Measurements from ENCODE around the gene IQSEC3. TPM values are rescaled to one million over a fixed set of nuclear protein-coding genes. Genes with fewer than 3 reads are reported as not detected.
"Not testable (repeated sequence)": the region's sequence is repeated elsewhere in the genome, so short reads cannot be mapped to it uniquely, and the experiment has no call there.

Gene IQSEC3
- polyA plus RNA-seq, 1 donor from 2014 or later: not detected

DNA sequence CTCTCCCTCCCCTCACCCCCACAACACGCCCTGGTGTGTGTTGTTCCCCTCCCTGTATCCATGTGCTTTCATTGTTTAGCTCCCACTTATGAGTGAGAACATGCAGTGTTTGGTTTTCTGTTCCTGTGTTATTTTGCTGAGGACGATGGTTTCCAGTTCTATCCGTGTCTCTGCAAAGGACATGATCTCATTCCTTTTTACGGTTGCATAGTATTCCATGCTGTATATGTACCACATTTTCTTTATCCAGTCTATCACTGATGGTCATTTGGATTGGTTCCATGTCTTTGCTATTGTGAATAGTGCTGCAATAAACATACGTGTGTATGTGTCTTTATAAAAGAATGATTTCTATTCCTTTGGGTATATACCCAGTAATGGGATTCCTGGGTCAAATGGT is 20.0 kb upstream of the IQSEC3 start:
- H3K4me1 Mint-ChIP-seq, H3K4me3 Mint-ChIP-seq, H3K9me3 Mint-ChIP-seq, H3K36me3 Mint-ChIP-seq, H3K27me3 Mint-ChIP-seq: not testable (repeated sequence)
- H3K27ac Mint-ChIP-seq: peak overlapping the region in 1 of 3 donors; percentile 89

DNA sequence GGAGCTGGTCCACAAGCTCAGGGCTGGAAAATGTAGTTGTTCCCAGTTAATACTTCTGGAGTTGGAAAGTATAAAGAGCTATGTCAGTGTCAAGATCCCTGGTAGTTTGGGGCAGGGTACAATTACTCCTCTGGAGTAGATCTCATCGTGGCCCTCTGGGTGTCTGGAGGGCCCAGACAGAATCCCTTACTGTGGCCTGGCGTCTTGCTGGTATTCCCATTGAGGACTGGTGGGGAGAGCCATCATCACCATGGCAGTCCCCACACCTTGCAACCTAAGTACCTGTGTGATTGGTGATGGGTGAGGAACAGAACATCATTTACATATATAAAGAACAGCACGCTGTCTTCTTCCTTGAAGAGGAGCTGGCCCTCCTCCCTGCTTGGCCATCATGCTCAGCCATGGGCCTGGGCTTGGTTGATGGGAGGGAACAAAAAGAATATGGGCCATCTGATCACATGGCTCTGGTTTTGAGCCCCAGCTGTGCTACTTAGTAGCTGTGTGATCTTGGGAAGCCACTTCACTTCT is 18.8 kb upstream of the IQSEC3 start:
- peaks cover 13% of the 10 kb centered on the region for H3K27me3 Mint-ChIP-seq
- H3K27ac Mint-ChIP-seq, H3K4me1 Mint-ChIP-seq, H3K4me3 Mint-ChIP-seq, H3K9me3 Mint-ChIP-seq, H3K36me3 Mint-ChIP-seq: not testable (repeated sequence)

DNA sequence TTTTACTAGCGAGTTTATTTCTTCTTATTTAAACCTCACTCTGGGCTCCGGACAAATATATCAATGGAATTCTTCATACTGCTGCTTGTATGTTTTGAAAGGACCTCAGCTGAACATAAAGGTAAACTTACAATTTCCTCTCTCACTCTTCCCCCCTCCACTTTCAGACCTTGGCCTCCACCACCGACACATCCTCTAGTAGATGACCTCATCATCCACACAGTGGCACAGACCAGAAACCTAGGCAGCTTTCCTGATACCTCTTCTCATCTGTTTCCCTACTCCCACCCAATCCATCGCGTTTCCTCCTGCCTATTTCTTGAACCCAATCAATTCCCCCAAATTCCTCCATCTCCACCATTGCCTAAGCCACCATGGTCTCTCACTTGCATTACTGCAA is 17.4 kb upstream of the IQSEC3 start:
- H3K9me3 Mint-ChIP-seq, H3K4me1 Mint-ChIP-seq, H3K4me3 Mint-ChIP-seq, H3K27ac Mint-ChIP-seq, H3K36me3 Mint-ChIP-seq: not testable (repeated sequence)
- peaks cover 24% of the 10 kb centered on the region for H3K27me3 Mint-ChIP-seq

DNA sequence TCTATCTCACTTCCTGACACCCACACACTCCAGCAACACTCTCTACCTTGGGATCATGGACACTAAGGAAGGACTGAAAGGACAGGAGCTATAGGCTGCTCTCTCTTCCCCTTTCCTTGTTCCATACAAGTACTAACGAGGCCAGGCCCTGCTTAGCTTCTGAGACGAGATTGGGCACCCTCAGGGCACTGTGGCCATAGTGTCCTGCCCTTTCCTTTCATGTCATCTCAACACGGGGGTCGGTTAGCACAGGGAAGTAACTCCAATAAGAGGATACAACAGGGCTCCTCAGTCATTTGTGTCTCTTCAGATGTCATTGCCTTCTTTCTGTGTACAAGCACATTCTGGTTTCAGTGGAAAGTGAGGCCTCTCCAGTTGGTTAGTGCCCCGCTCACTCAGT is 15.5 kb upstream of the IQSEC3 start:
- H3K4me3 Mint-ChIP-seq, H3K4me1 Mint-ChIP-seq, H3K9me3 Mint-ChIP-seq, H3K36me3 Mint-ChIP-seq, H3K27ac Mint-ChIP-seq: not testable (repeated sequence)
- H3K27me3 Mint-ChIP-seq: peaks cover 34% of the 10 kb centered on the region

DNA sequence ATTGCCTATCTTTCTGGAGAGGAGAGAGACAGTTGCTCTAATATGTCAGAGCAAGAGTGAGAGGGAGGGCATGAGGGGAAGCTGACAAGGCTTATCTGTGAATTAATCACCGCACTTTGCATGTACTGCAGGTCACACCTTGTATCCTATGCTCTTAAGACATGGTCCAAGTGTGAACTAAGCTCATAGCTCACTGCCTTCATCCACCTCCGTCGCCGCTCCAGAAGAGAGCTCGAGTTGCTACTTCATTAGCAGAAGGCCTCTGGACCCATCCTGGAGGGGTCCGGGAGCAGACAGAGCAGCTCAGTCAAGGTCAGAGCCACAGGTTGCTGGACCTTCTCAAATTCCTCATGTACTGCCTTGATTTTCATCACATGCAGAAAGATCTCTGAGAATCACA is 14.6 kb upstream of the IQSEC3 start:
- H3K9me3 Mint-ChIP-seq, H3K4me1 Mint-ChIP-seq, H3K36me3 Mint-ChIP-seq, H3K27ac Mint-ChIP-seq, H3K4me3 Mint-ChIP-seq: not testable (repeated sequence)
- peaks cover 40% of the 10 kb centered on the region for H3K27me3 Mint-ChIP-seq

DNA sequence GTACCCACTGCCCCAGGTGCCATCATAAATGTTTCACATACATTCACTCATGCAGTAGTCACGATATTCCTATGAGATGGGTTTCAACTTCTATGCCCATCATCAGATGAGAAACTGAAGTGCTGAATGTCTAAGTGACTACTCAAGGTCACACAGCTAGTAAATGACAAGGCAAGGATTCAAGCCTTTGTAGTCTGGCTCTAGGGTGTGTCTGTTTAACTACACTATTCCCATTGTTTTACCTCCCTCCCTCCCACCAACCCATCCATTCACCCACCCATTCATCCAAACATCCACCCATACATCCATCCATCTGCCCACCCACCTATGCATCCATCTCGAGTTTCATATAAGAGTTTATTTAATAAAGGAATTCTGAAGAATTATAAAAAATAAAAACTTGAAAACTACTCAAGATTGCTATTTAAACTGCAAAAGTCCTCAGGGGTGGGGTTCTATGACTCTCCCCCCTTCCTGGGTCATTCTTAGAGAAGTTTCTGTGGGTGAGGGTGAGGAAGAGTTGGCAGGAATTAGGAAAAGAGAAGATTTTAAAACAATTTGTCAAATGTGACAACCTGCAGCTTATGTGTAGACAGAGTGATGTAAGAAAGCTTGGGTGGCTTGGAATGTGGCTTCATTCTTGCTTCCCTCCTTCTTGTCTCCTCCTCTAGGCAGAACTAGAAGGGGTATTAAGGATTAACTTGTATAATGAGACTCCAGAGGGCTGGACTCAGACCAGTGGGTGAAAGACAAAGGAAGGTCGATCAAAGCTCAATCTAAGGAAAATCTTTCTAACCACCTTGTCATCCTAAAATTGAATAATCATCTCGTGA is 13.4 kb upstream of the IQSEC3 start:
- Mint-ChIP-seq H3K27me3 (peaks cover 50% of the 10 kb centered on the region), H3K9me3 (peaks cover 0 to 10% (median 8%) of the 10 kb centered on the region in 3 donors)
- not testable (repeated sequence) for H3K4me1 Mint-ChIP-seq, H3K36me3 Mint-ChIP-seq, H3K4me3 Mint-ChIP-seq, H3K27ac Mint-ChIP-seq

DNA sequence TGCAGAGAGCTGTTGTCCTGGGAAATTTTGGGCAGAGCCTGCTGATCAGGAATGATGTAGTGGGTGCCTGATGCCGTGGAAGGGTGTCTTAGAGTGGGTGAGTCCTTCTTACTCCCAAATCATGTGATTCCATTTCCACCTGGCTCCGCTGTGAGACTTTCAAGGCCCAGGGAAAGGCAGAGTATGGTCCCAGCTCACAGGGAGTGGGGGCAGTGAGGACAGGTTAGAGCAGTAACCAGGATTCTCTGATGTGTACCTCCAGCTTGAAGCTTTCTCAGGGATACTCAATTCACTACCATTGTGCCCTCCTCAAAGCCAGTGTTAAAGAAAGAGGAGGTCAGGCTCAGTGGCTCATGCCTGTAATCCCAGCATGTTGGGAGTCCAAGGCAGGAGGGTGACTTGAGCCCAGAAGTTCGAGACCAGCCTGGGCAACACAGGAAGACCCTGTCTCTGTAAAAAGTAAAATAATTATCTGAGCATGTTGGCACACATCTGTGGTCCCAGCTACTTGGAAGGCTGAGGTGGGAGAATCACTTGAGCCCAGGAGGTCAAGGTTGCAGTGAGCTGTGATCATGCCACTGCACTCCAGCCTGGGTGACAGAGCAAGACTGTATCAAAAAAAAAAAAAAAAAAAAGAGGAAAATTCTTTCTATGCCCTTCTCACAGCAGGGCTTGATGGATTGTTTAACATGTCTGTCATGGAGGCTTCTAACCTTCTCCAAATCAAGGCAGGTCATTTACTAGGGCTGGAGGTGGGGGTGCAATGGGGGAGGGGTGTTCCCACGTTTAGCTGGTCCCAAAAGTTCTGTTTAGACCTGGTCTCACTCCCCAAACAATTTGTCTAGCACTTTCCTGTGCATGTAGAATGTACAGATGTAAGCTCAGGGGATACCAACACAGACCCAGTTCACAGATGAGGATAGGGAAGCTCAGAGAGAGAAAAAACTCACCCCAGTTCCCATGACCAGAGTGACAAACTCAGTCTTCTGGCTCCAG is 12.5 kb upstream of the IQSEC3 start:
- H3K4me1 Mint-ChIP-seq: no peaks in the 10 kb centered on the region
- peaks cover 2% of the 10 kb centered on the region for H3K36me3 Mint-ChIP-seq
- peaks cover 56% of the 10 kb centered on the region for H3K27me3 Mint-ChIP-seq

DNA sequence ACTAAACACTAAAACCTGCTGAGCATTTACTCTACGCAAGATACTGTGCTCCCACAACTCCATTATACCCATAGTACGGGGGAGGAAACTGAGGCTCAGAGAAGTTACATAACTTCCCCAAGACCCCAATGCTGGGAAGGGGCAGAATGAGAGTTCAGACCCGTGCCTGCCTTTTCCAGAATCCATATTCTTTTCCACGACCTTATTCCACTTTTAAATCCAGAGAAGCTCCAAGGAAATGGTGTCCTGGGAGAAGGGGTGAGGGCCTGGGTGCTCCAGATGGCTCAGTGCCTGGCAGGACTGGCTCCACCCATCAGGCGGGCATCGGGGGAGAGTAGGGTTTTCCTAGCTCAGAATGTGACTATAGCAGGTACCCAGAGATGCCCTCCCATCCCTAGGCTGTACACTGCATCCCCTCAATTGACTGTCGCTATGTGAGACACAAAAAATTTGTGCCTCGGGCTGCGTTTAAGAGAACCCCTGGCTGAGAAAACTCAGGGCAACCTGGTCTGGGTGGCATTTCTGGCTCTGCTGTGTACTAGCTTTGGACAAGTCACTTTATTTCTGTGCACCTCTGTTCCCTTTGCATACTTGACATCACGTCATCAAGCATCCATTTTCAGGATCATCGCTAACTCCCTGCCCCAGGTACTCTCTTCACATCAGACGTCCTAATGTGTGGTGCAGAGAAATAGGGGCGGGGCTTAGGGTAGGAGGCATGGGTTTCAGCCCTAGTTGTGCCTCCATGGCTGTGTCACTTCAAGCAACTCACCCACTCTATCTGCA is 11.6 kb upstream of the IQSEC3 start:
- Mint-ChIP-seq H3K27me3 (peaks cover 53% of the 10 kb centered on the region), H3K27ac (no peak overlapping the region), H3K9me3 (peaks cover 9 to 27% (median 18%) of the 10 kb centered on the region in 3 donors), H3K4me3 (no peak overlapping the region), H3K4me1 (no peaks in the 10 kb centered on the region), H3K36me3 (peaks cover 2% of the 10 kb centered on the region)

More for the DNA sequence above, 12.5 kb upstream of the IQSEC3 start:
- Mint-ChIP-seq H3K27ac (no peak overlapping the region), H3K4me3 (no peak overlapping the region), H3K9me3 (peaks cover 6 to 19% (median 16%) of the 10 kb centered on the region in 3 donors)

DNA sequence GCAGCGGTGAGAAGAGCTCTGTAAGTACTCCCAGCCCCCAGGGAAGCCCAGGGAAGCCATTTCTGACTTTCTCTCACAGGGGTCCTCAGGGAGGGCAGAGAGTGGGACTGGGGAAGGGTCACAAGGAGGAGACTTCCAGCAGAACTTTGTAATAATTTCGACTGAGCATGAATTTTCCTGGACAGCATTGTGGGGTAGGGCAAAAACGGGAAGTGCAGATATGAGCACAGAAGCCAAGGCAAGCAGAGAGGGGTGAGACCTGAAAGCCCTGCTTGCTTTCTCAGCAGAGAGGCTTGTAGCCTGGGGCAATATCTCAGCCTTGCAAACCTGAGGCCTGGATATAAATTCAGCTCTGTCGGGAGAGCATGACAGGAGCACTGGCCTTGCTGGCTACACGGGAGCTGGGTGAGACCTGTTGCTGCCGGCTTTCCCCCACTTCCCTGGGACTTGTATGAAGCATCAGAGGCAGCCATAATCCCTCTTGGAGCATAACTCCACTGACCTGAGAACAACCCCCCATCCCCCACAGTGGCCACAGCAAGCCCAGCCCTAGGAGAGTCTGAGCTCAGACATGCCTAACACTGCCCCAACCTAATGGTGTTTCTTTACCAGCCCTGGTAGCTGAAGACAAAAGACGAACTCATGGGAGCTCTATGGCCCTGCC is 9.8 kb upstream of the IQSEC3 start:
- Mint-ChIP-seq H3K27ac (no peak overlapping the region), H3K4me3 (no peak overlapping the region), H3K4me1 (no peaks in the 10 kb centered on the region), H3K36me3 (peaks cover 2% of the 10 kb centered on the region), H3K9me3 (peaks cover 12 to 32% (median 21%) of the 10 kb centered on the region in 3 donors), H3K27me3 (peaks cover 60% of the 10 kb centered on the region)

DNA sequence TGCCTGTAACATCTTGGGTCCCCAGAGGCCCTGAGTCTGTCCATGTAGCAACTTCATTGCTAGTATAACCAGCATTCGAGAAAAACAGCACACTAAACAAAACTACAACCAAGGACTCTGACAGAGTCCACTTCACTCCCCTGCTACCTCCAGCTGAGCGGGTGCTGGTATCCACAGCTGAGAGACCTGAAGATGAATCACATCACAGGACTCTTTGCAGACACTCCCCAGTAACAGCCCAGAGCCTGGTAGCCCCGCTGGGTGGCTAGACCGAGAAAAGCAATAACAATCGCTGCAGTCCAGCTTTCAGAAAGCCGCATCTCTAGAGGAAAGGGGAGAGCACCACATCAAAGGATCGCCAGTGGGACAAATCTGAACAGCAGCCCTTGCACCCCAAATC is 9.0 kb upstream of the IQSEC3 start:
- Mint-ChIP-seq H3K9me3 (peaks cover 12 to 34% (median 21%) of the 10 kb centered on the region in 3 donors), H3K27me3 (peaks cover 58% of the 10 kb centered on the region), H3K4me1 (no peaks in the 10 kb centered on the region), H3K36me3 (peaks cover 2% of the 10 kb centered on the region), H3K4me3 (peak overlapping the region in 1 of 4 donors; percentile 19), H3K27ac (no peak overlapping the region)

DNA sequence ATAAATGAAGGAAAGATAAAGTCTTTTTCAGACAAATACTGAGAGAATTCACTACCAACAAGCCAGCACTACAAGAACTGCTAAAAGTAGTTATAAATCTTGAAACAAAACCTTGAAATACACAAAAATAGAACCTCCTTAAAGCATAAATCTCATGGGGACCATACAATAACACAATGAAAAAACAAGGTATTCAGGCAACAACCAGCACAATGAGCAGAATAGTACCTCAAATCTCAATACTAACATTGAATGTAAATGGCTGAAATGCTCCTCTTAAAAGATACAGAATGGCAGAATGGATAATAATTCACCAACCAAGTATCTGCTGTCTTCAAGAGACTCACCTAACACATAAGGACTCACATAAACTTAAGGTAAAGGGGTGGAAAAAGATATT is 7.7 kb upstream of the IQSEC3 start:
- H3K27me3 Mint-ChIP-seq: peaks cover 51% of the 10 kb centered on the region
- peaks cover 2% of the 10 kb centered on the region for H3K36me3 Mint-ChIP-seq
- H3K4me1 Mint-ChIP-seq: no peaks in the 10 kb centered on the region
- no peak overlapping the region for H3K27ac Mint-ChIP-seq
- no peak overlapping the region for H3K4me3 Mint-ChIP-seq
- peaks cover 12 to 34% (median 21%) of the 10 kb centered on the region in 3 donors for H3K9me3 Mint-ChIP-seq

DNA sequence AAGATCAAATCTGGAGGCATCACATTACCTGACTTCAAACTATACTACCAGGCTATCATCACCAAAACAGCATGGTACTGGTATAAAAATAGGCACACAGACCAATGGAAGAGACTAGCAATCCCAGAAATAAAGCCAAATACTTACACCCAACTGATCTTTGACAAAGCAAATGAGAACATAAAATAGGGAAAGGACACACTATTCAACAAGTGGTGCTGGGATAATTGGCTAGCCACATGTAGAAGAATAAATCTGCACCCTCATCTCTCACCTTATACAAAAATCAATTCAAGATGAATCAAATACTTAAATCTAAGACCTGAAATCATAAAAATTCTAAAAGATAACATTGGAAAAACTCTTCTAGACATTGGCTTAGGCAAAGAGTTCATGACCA is 4.7 kb upstream of the IQSEC3 start:
- H3K27ac Mint-ChIP-seq, H3K4me1 Mint-ChIP-seq, H3K4me3 Mint-ChIP-seq, H3K36me3 Mint-ChIP-seq: not testable (repeated sequence)
- H3K9me3 Mint-ChIP-seq: peaks cover 12 to 30% (median 21%) of the 10 kb centered on the region in 3 donors
- peaks cover 40% of the 10 kb centered on the region for H3K27me3 Mint-ChIP-seq

DNA sequence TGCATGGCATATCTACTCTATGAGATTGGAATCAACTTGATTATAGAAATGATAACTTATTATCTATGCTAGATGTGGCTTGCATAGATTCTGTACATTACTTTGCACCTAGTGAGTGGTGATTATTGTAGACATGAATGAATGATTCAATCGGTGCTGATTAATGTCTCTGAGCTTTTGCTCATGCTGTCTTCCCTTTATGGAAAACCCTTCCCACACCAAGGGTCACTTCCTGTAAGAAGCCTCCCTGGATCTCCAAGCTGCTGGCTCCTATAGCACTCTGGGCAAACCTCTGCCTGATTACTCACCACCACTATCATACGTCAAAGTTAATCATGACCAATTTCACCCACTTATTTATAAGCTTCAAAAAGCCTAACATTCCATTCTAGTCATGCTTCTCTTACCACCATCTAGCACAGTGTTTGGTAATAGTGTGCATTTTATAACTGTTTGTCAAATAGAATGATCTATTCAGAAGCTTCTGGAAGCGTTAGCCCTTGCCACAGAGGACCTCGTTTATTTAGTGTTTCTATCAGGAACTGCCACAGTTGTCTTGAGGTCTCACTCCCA is 990 bp upstream of the IQSEC3 start:
- not testable (repeated sequence) for H3K27ac Mint-ChIP-seq, H3K36me3 Mint-ChIP-seq, H3K9me3 Mint-ChIP-seq, H3K4me3 Mint-ChIP-seq, H3K4me1 Mint-ChIP-seq
- H3K27me3 Mint-ChIP-seq: peaks cover 32% of the 10 kb centered on the region

All from IgD-negative memory B cell (primary cell).